Right renal pelvis (tissue), 4 donors: ENCODE measurements around the gene POR. TPM values are rescaled to one million over a fixed set of nuclear protein-coding genes. Genes with fewer than 3 reads are reported as not detected.

Experiments
- DNase-seq, 4 donors: peaks; one replicate each; pipeline ENCODE4 v3.0.0-alpha.2; 2013; ENCODE audit warnings: low read depth in 4 of 4, low spot score in 3 of 4, missing footprints in 1 of 4
- polyA plus RNA-seq, 4 donors: library from polyadenylated mRNA; unstranded; fragments of 120-200 nt; gene quantifications; one replicate each; pipeline ENCODE4 v1.2.1, GENCODE V29; 2013; ENCODE audit not compliant: insufficient read length in 4 of 4

POR gene
- polyA plus RNA-seq, 4 donors, result 59.7 to 75.4 (median 67.2) TPM

- no peak for DNase-seq
Measured at GRCh38 chr7:75946207-75946855, 31.4 kb downstream of the POR start.

DNA sequence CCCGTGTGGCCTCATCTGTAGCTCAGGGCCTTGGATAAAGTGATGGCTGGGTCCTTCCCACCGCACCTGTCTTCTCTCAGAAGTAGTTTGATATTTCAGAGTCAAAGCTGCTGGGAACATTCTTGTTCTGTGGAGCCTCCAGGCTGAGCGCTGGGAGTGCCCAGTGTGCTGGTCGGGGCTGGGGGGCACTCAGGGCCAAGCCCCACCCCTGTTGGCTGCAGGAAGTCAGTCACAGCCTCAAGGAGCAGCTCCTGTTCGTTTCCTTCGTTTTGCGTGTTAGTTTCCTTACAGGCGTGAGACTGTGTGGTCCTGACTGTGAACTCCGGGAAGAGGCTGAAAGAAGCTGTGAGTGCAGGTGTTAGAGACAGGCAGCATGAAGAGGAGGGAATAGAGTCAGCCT, 33.2 kb downstream of the POR start:
- DNase-seq, result no peak

GRCh38 chr7:75950111-75950681, 35.2 kb downstream of the POR start:
- DNase-seq, result no peak

- no peak for DNase-seq
Measured at GRCh38 chr7:75951506-75951905, 36.6 kb downstream of the POR start.

- DNase-seq, result no peak
Measured at GRCh38 chr7:75953431-75953830, 38.5 kb downstream of the POR start.

- no peak for DNase-seq
Measured at GRCh38 chr7:75953931-75954330, 39.0 kb downstream of the POR start.

DNA sequence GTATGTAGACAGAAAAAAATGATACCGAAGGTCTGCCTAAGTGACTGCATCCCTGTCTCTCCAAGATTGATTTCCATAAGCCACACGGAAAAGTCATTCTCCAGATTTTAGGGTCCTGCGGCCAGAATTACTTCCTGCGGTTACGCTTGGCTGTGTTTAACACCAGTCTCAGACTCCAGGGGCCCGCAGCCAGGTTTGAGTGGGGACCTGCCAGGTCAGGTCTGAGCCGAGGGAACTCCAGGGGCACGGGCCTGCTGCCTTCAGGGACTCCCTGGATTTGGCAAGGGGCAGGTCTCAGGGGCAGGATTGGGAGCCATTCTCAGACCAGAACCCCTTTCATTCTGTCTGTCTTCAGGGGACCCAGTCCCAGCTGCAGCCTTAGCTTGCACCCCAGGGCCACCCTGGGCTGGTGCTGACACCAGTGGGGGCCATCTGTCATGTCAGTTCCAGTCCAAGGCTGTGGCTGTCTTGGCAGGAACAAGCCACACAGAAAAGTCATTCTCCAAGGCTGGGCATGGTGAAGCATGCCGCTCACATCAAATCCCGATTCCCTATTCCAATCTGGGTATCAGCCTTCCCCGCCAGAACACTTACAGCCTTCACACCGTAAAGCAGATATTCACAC, 40.5 kb downstream of the POR start:
- no peak for DNase-seq

DNA sequence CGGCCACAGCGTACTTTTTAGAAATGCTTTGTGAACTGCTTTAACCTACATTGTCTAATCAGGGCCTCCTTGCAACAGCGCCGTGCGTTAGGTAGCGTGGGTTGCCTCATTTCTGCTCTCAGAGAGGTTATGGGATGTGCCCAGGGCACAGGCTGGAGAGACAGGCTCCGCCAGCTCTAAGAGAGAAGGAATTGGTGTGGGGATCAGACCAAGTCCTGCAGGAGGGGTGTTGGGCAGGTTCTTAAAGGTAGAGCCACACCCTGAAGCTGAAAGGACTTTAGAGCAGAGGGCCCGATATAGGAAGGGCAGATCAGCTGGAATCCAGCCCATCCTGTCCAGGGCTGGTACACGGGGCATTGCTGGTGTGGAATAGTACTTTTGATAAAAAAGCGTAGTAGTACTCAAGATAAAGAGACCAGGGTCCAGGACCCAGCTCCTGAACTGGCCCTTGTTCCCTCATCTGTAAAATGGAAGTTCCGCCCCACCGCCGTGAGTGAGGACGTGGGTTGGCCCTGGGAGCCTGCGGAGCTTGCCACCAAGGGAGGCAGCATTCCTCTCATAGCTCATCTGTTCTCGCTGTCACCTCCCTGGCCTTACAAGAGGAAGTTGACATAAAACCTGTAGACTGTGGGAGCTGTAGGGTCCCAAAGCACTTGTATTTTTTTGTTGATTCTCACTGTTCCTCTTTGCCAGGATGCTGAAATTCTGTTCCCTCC, 42.2 kb downstream of the POR start:
- DNase-seq, result no peak

GRCh38 chr7:75958802-75959543, 44.0 kb downstream of the POR start:
- DNase-seq, result no peak

GRCh38 chr7:75960372-75960771, 45.4 kb downstream of the POR start:
- no peak for DNase-seq

DNA sequence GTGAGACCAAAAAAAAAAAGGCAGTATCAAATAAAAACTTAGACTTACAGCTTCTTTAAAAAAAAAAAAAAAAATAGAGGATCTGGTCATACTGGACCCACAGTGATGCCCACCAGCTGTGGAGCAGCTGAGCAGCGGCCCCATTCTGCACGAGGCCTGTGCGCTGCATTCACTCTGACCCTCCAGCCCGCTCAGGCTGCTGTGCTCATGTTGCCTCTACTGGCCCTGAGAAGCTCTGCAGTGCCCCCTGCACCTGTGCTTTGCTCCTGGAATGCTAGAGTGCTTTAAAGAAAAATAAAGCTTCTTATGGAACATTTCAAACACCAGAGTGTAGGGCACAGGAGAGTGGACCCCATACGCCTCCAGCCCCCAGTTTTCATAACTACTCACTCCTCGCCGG, 46.3 kb downstream of the POR start:
- no peak for DNase-seq

GRCh38 chr7:75962607-75963380, 47.8 kb downstream of the POR start:
- DNase-seq, result no peak

DNA sequence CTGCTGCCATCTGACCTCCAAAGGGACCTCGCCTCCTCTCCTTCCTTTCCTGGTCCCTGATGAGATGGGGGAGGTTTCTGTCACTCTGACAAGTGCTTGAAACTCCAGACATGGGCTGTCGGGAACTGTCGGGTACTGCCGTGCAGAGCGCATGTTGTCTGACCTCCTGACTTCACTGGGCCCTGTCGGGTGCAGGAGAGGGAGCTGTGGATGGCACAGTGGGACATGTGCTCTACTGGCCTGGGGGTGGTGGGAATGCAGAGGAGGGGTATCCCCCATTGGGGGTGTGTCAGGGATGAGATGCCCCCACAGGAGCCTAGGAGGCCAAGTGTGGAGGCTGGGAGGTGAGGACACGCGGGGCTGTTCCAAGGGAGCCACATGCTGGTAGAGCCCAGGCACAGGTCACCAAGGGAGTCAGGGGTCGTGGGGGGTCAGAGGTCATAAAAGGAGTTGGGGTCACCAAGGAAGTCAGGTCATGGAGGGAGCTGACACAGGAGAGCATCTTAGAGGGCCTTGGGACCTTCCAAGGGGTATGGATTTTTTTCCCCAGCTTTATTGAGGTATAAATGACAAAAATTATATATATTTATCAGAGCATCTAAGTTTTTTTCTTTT, 48.5 kb downstream of the POR start:
- DNase-seq, result no peak

- DNase-seq, result no peak
Measured at GRCh38 chr7:75965617-75966016, 50.7 kb downstream of the POR start.

- no peak for DNase-seq
Measured at GRCh38 chr7:75966190-75966961, 51.4 kb downstream of the POR start.

DNA sequence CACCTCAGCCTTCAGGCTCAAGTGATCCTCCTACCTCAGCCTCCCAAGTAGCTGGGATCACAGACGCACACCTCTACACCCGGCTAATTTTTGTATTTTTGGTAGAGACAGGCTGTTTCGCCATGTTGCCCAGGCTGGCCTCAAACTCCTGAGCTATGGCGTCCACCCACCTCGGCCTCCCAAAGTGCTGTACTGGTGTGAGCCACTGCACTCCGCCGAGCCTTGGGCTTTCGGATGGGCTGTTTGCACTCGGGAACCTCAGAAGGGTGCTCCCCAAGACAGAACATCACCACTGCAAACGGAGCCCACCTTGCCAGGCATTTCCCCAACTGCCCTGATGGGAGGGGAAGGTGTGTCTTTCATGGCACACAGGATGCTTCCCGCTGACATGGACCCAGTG, 52.1 kb downstream of the POR start:
- no peak for DNase-seq

- peak in 2 of 4 donors; percentile 62 for DNase-seq
Measured at GRCh38 chr7:75967487-75967997, 52.6 kb downstream of the POR start.

DNA sequence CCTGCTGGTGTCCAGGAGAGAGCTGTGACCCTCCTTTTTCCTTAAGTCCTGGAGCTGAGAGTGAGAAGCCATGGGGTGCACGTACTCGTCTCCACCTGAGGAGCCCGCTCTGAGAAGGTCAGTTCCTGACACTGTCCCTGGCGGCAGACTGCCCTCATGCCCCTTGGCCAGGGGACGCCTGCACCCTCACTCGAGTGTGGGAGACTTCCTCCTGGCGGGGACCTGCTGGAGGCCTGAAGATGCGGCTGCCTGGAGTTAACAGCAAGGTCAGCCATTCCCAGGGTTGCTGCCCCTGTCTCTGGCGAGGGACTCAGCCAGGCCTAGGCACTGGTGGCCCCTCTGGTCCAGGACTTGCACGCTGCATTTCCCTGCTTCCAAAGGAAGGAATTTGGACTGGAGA, 53.1 kb downstream of the POR start:
- no peak for DNase-seq

DNA sequence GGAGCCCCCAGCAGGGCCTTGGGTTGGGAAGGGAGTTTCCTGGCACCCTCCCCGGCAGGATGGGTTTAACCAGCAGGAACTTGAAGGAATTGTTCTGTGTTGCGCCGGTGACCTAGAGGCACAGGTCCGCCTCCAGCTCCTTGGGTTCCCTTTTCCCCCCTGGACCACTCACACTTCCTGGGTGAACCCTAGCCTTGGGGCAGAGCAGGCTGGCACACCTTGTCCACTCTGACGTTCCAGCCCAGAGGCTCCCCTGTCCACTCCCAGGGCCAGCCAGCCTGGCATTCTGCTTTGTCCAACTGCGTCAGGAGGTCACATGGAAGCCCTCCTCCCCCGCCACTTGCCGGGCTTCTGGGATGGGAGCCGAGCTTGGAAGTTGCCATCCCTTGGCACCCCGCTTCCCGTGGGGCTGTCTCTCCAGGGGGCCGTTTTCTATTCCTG, 53.6 kb downstream of the POR start:
- DNase-seq, result no peak
